ENCODE measurements around the gene NKX6-2. TPM values are rescaled to one million over a fixed set of nuclear protein-coding genes. Genes with fewer than 3 reads are reported as not detected.

The NKX6-2 gene
- polyA plus RNA-seq, 1 donor from 2014 or later, result not detected

DNA sequence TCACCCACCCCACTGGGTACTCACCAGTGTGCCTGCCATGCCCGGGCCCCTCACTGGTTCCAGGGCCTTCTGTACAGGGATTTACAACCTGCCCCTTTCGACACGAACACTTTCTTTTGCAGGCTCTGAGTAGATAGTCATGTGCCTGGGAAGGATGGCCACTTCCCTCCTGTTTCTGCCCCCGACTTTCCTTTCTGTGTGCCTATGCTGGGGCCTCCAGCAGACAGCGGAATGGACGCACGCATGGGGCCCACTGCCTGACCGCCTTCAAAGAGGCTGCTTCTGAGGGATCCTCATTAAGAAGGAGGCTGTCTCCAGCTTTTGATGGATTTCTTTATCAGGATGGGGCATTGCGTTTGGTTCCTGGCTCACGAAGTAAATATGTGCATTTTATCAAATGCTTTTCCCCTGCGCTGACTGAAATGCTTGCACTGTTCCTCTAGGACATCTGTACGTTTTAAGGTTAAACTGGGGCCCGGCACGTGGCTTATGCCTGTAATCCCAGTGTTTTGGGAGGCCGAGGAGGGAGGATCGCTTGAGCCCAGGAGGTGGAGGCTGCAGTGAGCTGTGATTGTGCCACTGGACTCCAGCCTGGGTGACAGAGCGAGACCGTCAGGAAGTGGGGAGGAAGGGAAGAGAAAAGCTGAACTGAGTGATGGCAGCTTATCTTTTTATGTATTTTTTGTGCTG is 29.4 kb upstream of the NKX6-2 start:
- Histone ChIP-seq H3K36me3 (ENCODE audit: insufficient read depth, low read length) (no peaks in the 10 kb centered on the region), H3F3A (ENCODE audit: insufficient read depth, low read length, poor library complexity, severe bottlenecking) (no peaks in the 10 kb centered on the region), H3K27me3 (ENCODE audit: insufficient read depth, low read depth, low read length) (no peaks in the 10 kb centered on the region), H3K27ac (ENCODE audit: low read length) (no peak overlapping the region), H3K4me3 (ENCODE audit: low read length) (no peak overlapping the region), H3K4me2 (ENCODE audit: low read length) (no peak overlapping the region), H3K9me2 (ENCODE audit: insufficient read depth, low read length) (no peaks in the 10 kb centered on the region), H2AFZ (ENCODE audit: low read depth, low read length) (no peak overlapping the region), H3K79me2 (replicated peaks; ENCODE audit: insufficient read depth, low read length) (no peaks in the 10 kb centered on the region), H4K20me1 (ENCODE audit: insufficient read depth) (no peaks in the 10 kb centered on the region), H3K9ac (ENCODE audit: low read length) (no peak overlapping the region), H3K9me3 (ENCODE audit: low read length) (no peaks in the 10 kb centered on the region)
- no peak for TF ChIP-seq SMC3 (conservative IDR thresholded peaks at IDR 0.05; ENCODE audit: poor library complexity)
- TF ChIP-seq EZH2 (IDR thresholded peaks at IDR 0.05; ENCODE audit: borderline replicate concordance, insufficient read depth, low read length, poor library complexity, severe bottlenecking), result no peak
- TF ChIP-seq CTCF (IDR thresholded peaks at IDR 0.05; ENCODE audit: poor library complexity, severe bottlenecking), result no peak
- no peak for TF ChIP-seq RAD21 (conservative IDR thresholded peaks at IDR 0.05)
- no peak for TF ChIP-seq EP300 (conservative IDR thresholded peaks at IDR 0.05; ENCODE audit: poor library complexity, severe bottlenecking)
- no peak for TF ChIP-seq MXI1 (conservative IDR thresholded peaks at IDR 0.05; ENCODE audit: poor library complexity, severe bottlenecking)
- no peak for TF ChIP-seq REST (IDR thresholded peaks at IDR 0.05; ENCODE audit: borderline replicate concordance)
- no peak for TF ChIP-seq POLR2AphosphoS5 (IDR thresholded peaks at IDR 0.05)
- TF ChIP-seq TAF1 (IDR thresholded peaks at IDR 0.05; ENCODE audit: low read depth), result no peak

DNA sequence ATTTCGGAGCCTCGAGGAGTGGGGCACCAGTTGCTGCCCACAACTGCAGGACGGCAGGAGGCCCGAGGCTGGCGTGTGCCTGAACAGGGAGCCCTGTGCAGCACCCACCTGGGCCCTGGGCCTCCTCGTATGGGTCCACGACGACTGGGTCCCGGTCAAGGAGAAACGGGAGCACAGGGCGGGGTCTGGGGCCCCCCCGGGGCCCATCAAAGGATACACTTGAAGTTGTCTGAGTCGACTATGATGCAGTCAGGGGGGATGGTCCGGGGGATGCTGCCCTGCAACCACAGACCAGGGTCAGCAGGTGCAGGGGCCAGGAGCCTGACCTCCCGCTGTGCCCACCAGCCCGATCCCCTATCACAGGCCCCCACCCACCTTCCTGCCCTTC is 28.5 kb upstream of the NKX6-2 start:
- Histone ChIP-seq H3K9me3 (ENCODE audit: low read length) (no peaks in the 10 kb centered on the region), H3K36me3 (ENCODE audit: insufficient read depth, low read length) (no peaks in the 10 kb centered on the region), H3K4me2 (ENCODE audit: low read length) (no peak overlapping the region), H3K27ac (ENCODE audit: low read length) (no peak overlapping the region), H2AFZ (ENCODE audit: low read depth, low read length) (no peak overlapping the region), H3K27me3 (ENCODE audit: insufficient read depth, low read depth, low read length) (no peaks in the 10 kb centered on the region), H3K9me2 (ENCODE audit: insufficient read depth, low read length) (no peaks in the 10 kb centered on the region), H3F3A (ENCODE audit: insufficient read depth, low read length, poor library complexity, severe bottlenecking) (no peaks in the 10 kb centered on the region), H3K79me2 (replicated peaks; ENCODE audit: insufficient read depth, low read length) (no peaks in the 10 kb centered on the region), H3K4me3 (ENCODE audit: low read length) (no peak overlapping the region), H4K20me1 (ENCODE audit: insufficient read depth) (no peaks in the 10 kb centered on the region), H3K9ac (ENCODE audit: low read length) (no peak overlapping the region)
- TF ChIP-seq POLR2AphosphoS5 (IDR thresholded peaks at IDR 0.05), result no peak
- TF ChIP-seq EP300 (conservative IDR thresholded peaks at IDR 0.05; ENCODE audit: poor library complexity, severe bottlenecking), result no peak
- TF ChIP-seq RAD21 (conservative IDR thresholded peaks at IDR 0.05), result no peak
